Astrocyte of the spinal cord (primary cell): ENCODE measurements around the gene FRY.
"Not testable (repeated sequence)": the region's sequence is repeated elsewhere in the genome, so short reads cannot be mapped to it uniquely, and the experiment has no call there.

ENCODE experiments used
- DNase-seq: peaks from one replicate; pipeline ENCODE4 v3.0.0; 2011; ENCODE audit warnings: low read depth, low spot score
- H3K4me3 ChIP-seq: 2 replicates; pipeline ENCODE4 v1.5.1; 2011; ENCODE audit warnings: low read depth, mild to moderate bottlenecking, low read length, moderate library complexity
- CTCF ChIP-seq: IDR thresholded peaks from 2 replicates; pipeline ENCODE4 v1.5.1; 2012; ENCODE audit warnings: low read depth, mild to moderate bottlenecking, low read length, inconsistent platforms
- in situ Hi-C: cut with HindIII; loops from 2 replicates; pipeline ENCODE4 v1.10.0; 2017; ENCODE audit warnings: low sequenced_read_pairs

FRY gene

GRCh38 chr13:32048816-32049215 lies 17.2 kb downstream of the FRY start:
- DNase-seq: no peak
- TF ChIP-seq CTCF: no peak

GRCh38 chr13:32051156-32051555 lies 19.6 kb downstream of the FRY start:
- in situ Hi-C loops: no loop called here
- H3K4me3 ChIP-seq: no peak overlapping the region
- DNase-seq: no peak
- TF ChIP-seq CTCF: no peak

More at GRCh38 chr13:32048816-32049215, 17.2 kb downstream of the FRY start:
- in situ Hi-C loops: no loop called here
- H3K4me3 ChIP-seq: no peak overlapping the region

- H3K4me3 ChIP-seq: no peak overlapping the region
- no peak for DNase-seq
- TF ChIP-seq CTCF: no peak
- in situ Hi-C loops: no loop called here
These were observed 24.7 kb downstream of the FRY start for GRCh38 chr13:32056316-32056715.

DNA sequence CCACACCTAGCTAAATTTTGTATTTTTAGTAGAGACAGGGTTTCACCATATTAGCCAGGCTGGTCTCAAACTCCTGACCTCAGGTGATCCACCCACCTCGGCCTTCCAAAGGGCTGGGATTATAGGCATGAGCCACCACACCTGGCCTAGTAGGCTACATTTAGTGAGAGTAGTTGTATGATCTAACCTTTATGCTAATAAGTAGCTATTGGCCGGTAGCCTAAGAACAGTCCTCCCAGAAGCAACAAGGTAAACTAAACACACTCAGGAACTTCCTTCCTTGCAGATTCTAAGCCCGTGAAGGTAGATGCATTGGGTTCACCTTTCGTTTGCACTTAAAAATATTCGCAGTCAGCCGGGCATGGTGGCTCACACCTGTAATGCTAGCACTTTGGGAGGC lies 25.8 kb downstream of the FRY start:
- H3K4me3 ChIP-seq, DNase-seq, in situ Hi-C loops: not testable (repeated sequence)

DNA sequence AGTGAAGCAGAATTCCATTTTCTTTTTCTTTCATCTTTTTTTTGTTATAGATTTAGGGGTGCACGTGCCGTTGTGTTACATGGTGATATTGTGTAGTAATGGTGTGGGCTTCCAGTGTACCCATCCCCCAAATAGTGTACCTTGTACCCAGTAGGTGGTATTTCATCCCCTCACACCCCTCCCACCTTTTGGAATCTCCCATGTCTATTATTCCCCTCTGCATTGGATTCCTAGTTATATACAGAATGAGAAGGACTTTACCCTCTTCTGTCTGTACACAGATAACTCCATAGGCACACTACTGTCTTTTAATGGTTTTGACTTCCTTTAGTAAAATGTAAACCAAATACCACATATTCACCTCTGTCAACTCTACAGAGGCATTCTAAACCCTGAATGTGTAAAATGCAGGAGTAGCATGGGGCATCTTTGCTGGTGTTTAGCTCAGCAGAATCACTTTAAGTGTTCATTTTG lies 28.0 kb downstream of the FRY start:
- H3K4me3 ChIP-seq: no peak overlapping the region
- TF ChIP-seq CTCF: no peak
- in situ Hi-C loops: no loop called here
- no peak for DNase-seq

DNA sequence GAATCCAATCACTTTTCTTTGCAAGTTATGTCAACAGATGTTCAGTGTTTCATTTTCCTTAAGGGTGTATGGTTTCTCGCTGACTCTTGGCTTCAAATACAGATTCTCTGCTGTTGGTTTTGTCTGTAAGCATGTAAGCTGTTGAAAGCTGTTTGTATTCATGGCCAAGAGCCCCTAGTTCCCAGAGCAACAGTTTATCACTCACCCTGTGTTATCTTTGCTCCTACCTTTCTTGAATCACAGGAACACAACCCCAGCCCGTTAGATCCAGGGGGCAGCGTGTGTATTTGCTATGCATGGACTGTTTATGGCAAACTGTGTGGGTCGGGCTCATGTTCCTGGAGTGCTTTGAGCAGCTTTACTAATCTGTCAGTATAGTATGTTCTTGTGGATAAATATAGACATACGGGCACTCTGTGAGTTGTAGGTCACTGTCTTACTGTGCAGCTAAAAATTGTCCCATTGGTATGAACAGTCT lies 28.9 kb downstream of the FRY start:
- no peak for DNase-seq
- TF ChIP-seq CTCF: no peak
- in situ Hi-C loops: no loop called here
- no peak overlapping the region for H3K4me3 ChIP-seq

GRCh38 chr13:32063619-32064233 lies 32.2 kb downstream of the FRY start:
- in situ Hi-C loops: no loop called here
- DNase-seq: no peak
- no peak for TF ChIP-seq CTCF
- no peak overlapping the region for H3K4me3 ChIP-seq
